Lung (tissue), 12 donors: ENCODE results near the gene UHMK1. TPM values are rescaled to one million over a fixed set of nuclear protein-coding genes. Genes with fewer than 3 reads are reported as not detected.
A peak's percentile ranks its signal among the peaks of the same experiment; 100 is the strongest.

Experiments used
- ATAC-seq: fragments of 200-7000 bp; cut with Tn5 transposase; one replicate; pipeline ENCODE4 v1.9.1; 2020; ENCODE audit warnings: moderate number of reproducible peaks; ENCODE audit not compliant: insufficient read depth, low FRiP score
- DNase-seq, 3 donors: peaks; one replicate each; pipeline ENCODE4 v3.0.0-alpha.2; 2013 to 2017
- H3K27ac ChIP-seq, 2 donors: one replicate each; pipeline ENCODE4 v1.5.1; 2013; ENCODE audit warnings: mild to moderate bottlenecking in 2 of 2, moderate library complexity in 2 of 2, control low read depth in 1 of 2, inconsistent platforms in 1 of 2, low read depth in 1 of 2, low read length in 1 of 2
- H3K27me3 ChIP-seq, 3 donors: one replicate each; pipeline ENCODE4 v1.5.1; 2013; ENCODE audit warnings: low read length in 2 of 3; ENCODE audit not compliant: control insufficient read depth in 3 of 3, insufficient read depth in 3 of 3
- H3K36me3 ChIP-seq, 4 donors: one replicate each; pipeline ENCODE4 v1.5.1; 2013; ENCODE audit warnings: low read length in 4 of 4, mild to moderate bottlenecking in 1 of 4, moderate library complexity in 1 of 4; ENCODE audit not compliant: control insufficient read depth in 4 of 4, insufficient read depth in 4 of 4
- H3K4me1 ChIP-seq, 5 donors: one replicate each; pipeline ENCODE4 v1.5.1; 2013; ENCODE audit warnings: low read length in 5 of 5, mild to moderate bottlenecking in 2 of 5, moderate library complexity in 1 of 5; ENCODE audit not compliant: control insufficient read depth in 5 of 5, insufficient read depth in 5 of 5
- H3K4me3 ChIP-seq: one replicate; pipeline ENCODE4 v1.5.1; 2013; ENCODE audit warnings: mild to moderate bottlenecking, control low read depth, moderate library complexity
- H3K9ac ChIP-seq, 2 donors: one replicate each; pipeline ENCODE4 v1.5.1; 2013; ENCODE audit warnings: low read length in 2 of 2, control low read depth in 1 of 2; ENCODE audit not compliant: insufficient read depth in 1 of 2
- H3K9me3 ChIP-seq, 4 donors: one replicate each; pipeline ENCODE4 v1.5.1; 2013; ENCODE audit warnings: low read length in 3 of 4, mild to moderate bottlenecking in 1 of 4, moderate library complexity in 1 of 4; ENCODE audit not compliant: control insufficient read depth in 4 of 4, insufficient read depth in 3 of 4
- CTCF ChIP-seq: IDR thresholded peaks from 2 replicates; pipeline ENCODE4 v1.5.1; 2012; ENCODE audit warnings: mild to moderate bottlenecking; ENCODE audit errors: control extremely low read depth, extremely low read depth
- WGBS, 2 donors: extraction: QIAGEN DNeasy Blood & Tissue Kit; methylation state at CpG; one replicate each; pipeline ENCODE4 v1.1.7; 2013; 5-methylcytosine and 5-hydroxymethylcytosine counted together
- polyA plus RNA-seq, 2 donors: library from polyadenylated mRNA; stranded (reverse); fragments of 200-250 nt; gene quantifications; one replicate each; pipeline ENCODE4 v1.2.1, GENCODE V29; 2013
- total RNA-seq, 2 donors: library from RNA; depleted of rRNA in 1 of 2; stranded (reverse); fragments of >200 nt in 1 of 2; gene quantifications; one replicate each; pipeline ENCODE4 v1.2.1, GENCODE V29; 2014 to 2021
- donor health status: control.
- donor health status: control.
- donor health status: Bipolar disorder and iron deficiency.
- donor health status: healthy.
- donor health status: DM: yes; HTN: yes; CAD: no.

Gene UHMK1
- total and polyA plus RNA-seq, 4 donors = 17.5 to 63.0 (median 32.5) TPM

GRCh38 chr1:162541619-162542141 is 44.1 kb downstream of the UHMK1 start:
- peak in 1 of 3 donors; percentile 7 for DNase-seq
- no peak overlapping the region for H3K9ac ChIP-seq

GRCh38 chr1:162543228-162543627 is 45.6 kb downstream of the UHMK1 start:
- H3K9ac ChIP-seq = no peak overlapping the region
- peaks cover 0 to 4% (median 0%) of the 10 kb centered on the region in 5 donors for H3K4me1 ChIP-seq
- ATAC-seq (no peak), DNase-seq (no peak)
- no peak for TF ChIP-seq CTCF
- 85 to 96% methylated on average over 3 of the region's 3 CpGs for WGBS, 2 donors
- H3K9me3 ChIP-seq = no peaks in the 10 kb centered on the region
- no peaks in the 10 kb centered on the region for H3K36me3 ChIP-seq
- H3K27ac ChIP-seq = no peak overlapping the region
- H3K27me3 ChIP-seq = no peaks in the 10 kb centered on the region
- no peak overlapping the region for H3K4me3 ChIP-seq

More at GRCh38 chr1:162541619-162542141, 44.1 kb downstream of the UHMK1 start:
- H3K4me3 ChIP-seq = no peak overlapping the region
- 63 to 76% methylated on average over 5 of the region's 5 CpGs for WGBS, 2 donors
- H3K27me3 ChIP-seq = no peaks in the 10 kb centered on the region
- H3K36me3 ChIP-seq = no peaks in the 10 kb centered on the region
- peaks cover 0 to 4% (median 0%) of the 10 kb centered on the region in 5 donors for H3K4me1 ChIP-seq
- peak; percentile 82 for ATAC-seq
- H3K27ac ChIP-seq = peak overlapping the region; percentile 43 to 67
- TF ChIP-seq CTCF = no peak
- no peaks in the 10 kb centered on the region for H3K9me3 ChIP-seq

GRCh38 chr1:162548170-162548569 is 50.6 kb downstream of the UHMK1 start:
- Histone ChIP-seq H3K4me1 (peaks cover 0 to 3% (median 0%) of the 10 kb centered on the region in 5 donors), H3K4me3 (no peak overlapping the region), H3K9me3 (no peaks in the 10 kb centered on the region), H3K27ac (no peak overlapping the region), H3K9ac (no peak overlapping the region), H3K27me3 (no peaks in the 10 kb centered on the region), H3K36me3 (no peaks in the 10 kb centered on the region)
- DNase-seq = no peak
- no peak for TF ChIP-seq CTCF
- ATAC-seq = no peak
- 80 to 86% methylated on average over 4 of the region's 4 CpGs for WGBS, 2 donors

- ATAC-seq (no peak), DNase-seq (no peak)
- Histone ChIP-seq H3K27me3 (no peaks in the 10 kb centered on the region), H3K36me3 (no peaks in the 10 kb centered on the region), H3K4me1 (peaks cover 0 to 3% (median 0%) of the 10 kb centered on the region in 5 donors), H3K9me3 (no peaks in the 10 kb centered on the region), H3K4me3 (no peak overlapping the region), H3K9ac (no peak overlapping the region), H3K27ac (no peak overlapping the region)
- 83 to 90% methylated on average over 2 of the region's 2 CpGs for WGBS, 2 donors
- TF ChIP-seq CTCF = no peak
These were observed 51.4 kb downstream of the UHMK1 start for GRCh38 chr1:162549001-162549400.
